Peyer's patch (tissue), 4 donors: ENCODE results near the gene MEIS1. TPM values are rescaled to one million over a fixed set of nuclear protein-coding genes. Genes with fewer than 3 reads are reported as not detected.

ENCODE experiments used
- DNase-seq, 3 donors: peaks; one replicate each; pipeline ENCODE4 v3.0.0-alpha.2; 2017 to 2019
- H3K27ac ChIP-seq, 4 donors: fragments of 200-600 bp; sonication (generic); one replicate each; pipeline ENCODE4 v1.5.1; 2016 to 2019
- H3K27me3 ChIP-seq, 2 donors: fragments of 200-600 bp; sonication (generic); one replicate each; pipeline ENCODE4 v1.5.1; 2019
- H3K36me3 ChIP-seq, 3 donors: fragments of 200-600 bp; sonication (generic); one replicate each; pipeline ENCODE4 v1.5.1; 2016 to 2019
- H3K4me1 ChIP-seq, 4 donors: fragments of 200-600 bp; sonication (generic); one replicate each; pipeline ENCODE4 v1.5.1; 2016 to 2019
- H3K4me3 ChIP-seq, 4 donors: fragments of 200-600 bp; sonication (generic); 1 replicate in 3 of 4; 2 replicates in 1 of 4; pipeline ENCODE4 v1.5.1; 2016 to 2019; ENCODE audit warnings: mild to moderate bottlenecking in 1 of 4
- H3K9me3 ChIP-seq, 4 donors: fragments of 200-600 bp; sonication (generic); one replicate each; pipeline ENCODE4 v1.5.1; 2016 to 2019; ENCODE audit warnings: mild to moderate bottlenecking in 1 of 4
- POLR2A ChIP-seq, 2 donors: fragments of 450-650 bp; IDR thresholded peaks; one replicate each; pipeline ENCODE4 v1.5.1; 2017; ENCODE audit warnings: antibody characterized with exemption in 2 of 2, mild to moderate bottlenecking in 2 of 2, moderate library complexity in 2 of 2
- total RNA-seq, 4 donors: library from RNA; depleted of rRNA; stranded (reverse); fragments of >200 nt; gene quantifications; one replicate each; pipeline ENCODE4 v1.1.0, GENCODE V29; 2016
- TF ChIP-seq, protein P1 (sequence below), 6 experiments: fragments of 450-650 bp in 4 of 6; fragments of 200-600 bp in 2 of 6; sonication (generic) in 1 of 6; IDR thresholded peaks; one replicate each; pipeline ENCODE4 v1.5.1; 2017 to 2019; ENCODE audit warnings: antibody characterized with exemption in 6 of 6, mild to moderate bottlenecking in 3 of 6, moderate library complexity in 1 of 6

Gene MEIS1
- total RNA-seq, 4 donors from 2014 or later, result 7.2 to 64.4 (median 16.3) TPM

- H3K4me3 ChIP-seq, result no peak overlapping the region
- no peaks in the 10 kb centered on the region for H3K36me3 ChIP-seq
- no peaks in the 10 kb centered on the region for H3K4me1 ChIP-seq
- H3K27ac ChIP-seq, result no peak overlapping the region
- no peaks in the 10 kb centered on the region for H3K27me3 ChIP-seq
- TF ChIP-seq, protein P1, sequence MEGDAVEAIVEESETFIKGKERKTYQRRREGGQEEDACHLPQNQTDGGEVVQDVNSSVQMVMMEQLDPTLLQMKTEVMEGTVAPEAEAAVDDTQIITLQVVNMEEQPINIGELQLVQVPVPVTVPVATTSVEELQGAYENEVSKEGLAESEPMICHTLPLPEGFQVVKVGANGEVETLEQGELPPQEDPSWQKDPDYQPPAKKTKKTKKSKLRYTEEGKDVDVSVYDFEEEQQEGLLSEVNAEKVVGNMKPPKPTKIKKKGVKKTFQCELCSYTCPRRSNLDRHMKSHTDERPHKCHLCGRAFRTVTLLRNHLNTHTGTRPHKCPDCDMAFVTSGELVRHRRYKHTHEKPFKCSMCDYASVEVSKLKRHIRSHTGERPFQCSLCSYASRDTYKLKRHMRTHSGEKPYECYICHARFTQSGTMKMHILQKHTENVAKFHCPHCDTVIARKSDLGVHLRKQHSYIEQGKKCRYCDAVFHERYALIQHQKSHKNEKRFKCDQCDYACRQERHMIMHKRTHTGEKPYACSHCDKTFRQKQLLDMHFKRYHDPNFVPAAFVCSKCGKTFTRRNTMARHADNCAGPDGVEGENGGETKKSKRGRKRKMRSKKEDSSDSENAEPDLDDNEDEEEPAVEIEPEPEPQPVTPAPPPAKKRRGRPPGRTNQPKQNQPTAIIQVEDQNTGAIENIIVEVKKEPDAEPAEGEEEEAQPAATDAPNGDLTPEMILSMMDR (IDR thresholded peaks at IDR 0.05), result no peak
- no peak for TF ChIP-seq POLR2A (IDR thresholded peaks at IDR 0.05)
- no peaks in the 10 kb centered on the region for H3K9me3 ChIP-seq
- no peak for DNase-seq
Measured at GRCh38 chr2:66515743-66516142, 80.8 kb downstream of the MEIS1 start.

- H3K36me3 ChIP-seq, result no peaks in the 10 kb centered on the region
- no peak for DNase-seq
- H3K4me3 ChIP-seq, result no peak overlapping the region
- H3K27me3 ChIP-seq, result no peaks in the 10 kb centered on the region
- no peaks in the 10 kb centered on the region for H3K9me3 ChIP-seq
- no peaks in the 10 kb centered on the region for H3K4me1 ChIP-seq
- TF ChIP-seq, protein P1 (IDR thresholded peaks at IDR 0.05), result no peak
- no peak for TF ChIP-seq POLR2A (IDR thresholded peaks at IDR 0.05)
- H3K27ac ChIP-seq, result no peak overlapping the region
Measured at GRCh38 chr2:66516499-66516898, 81.6 kb downstream of the MEIS1 start.

DNA sequence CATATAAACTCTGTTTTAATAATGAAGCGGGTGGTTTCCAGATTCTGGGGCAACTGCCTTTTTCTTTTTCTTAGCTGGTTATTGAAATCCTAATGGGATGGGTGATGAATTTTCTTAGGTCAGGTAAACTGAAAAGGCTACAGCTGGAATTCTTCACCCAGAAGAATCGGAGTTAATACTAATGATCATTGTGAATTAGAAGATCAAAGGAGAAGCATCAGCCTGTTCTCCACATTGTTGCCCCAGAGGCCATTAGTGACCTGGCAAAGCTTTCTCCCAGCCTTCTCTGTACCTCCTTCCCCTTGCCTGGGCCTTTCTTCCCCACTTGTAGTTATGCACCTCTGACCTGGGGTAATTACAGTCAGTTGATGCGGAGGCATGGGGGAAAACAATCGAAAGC lies 82.8 kb downstream of the MEIS1 start:
- Histone ChIP-seq H3K36me3 (no peaks in the 10 kb centered on the region), H3K9me3 (no peaks in the 10 kb centered on the region), H3K4me1 (peaks cover 0 to 10% (median 0%) of the 10 kb centered on the region in 4 donors), H3K27ac (no peak overlapping the region), H3K4me3 (no peak overlapping the region), H3K27me3 (no peaks in the 10 kb centered on the region)
- no peak for DNase-seq
- TF ChIP-seq, protein P1 (IDR thresholded peaks at IDR 0.05), result no peak
- TF ChIP-seq POLR2A (IDR thresholded peaks at IDR 0.05), result no peak

- no peak overlapping the region for H3K4me3 ChIP-seq
- peaks cover 0 to 10% (median 0%) of the 10 kb centered on the region in 4 donors for H3K4me1 ChIP-seq
- H3K9me3 ChIP-seq, result no peaks in the 10 kb centered on the region
- H3K27ac ChIP-seq, result no peak overlapping the region
- DNase-seq, result no peak
- H3K36me3 ChIP-seq, result no peaks in the 10 kb centered on the region
- TF ChIP-seq POLR2A (IDR thresholded peaks at IDR 0.05), result no peak
- TF ChIP-seq, protein P1 (IDR thresholded peaks at IDR 0.05), result no peak
- no peaks in the 10 kb centered on the region for H3K27me3 ChIP-seq
Measured at GRCh38 chr2:66519264-66519843, 84.4 kb downstream of the MEIS1 start.

- no peak for DNase-seq
- Histone ChIP-seq H3K36me3 (no peaks in the 10 kb centered on the region), H3K4me3 (no peak overlapping the region), H3K9me3 (no peaks in the 10 kb centered on the region), H3K4me1 (peaks cover 0 to 10% (median 0%) of the 10 kb centered on the region in 4 donors), H3K27me3 (no peaks in the 10 kb centered on the region), H3K27ac (no peak overlapping the region)
- TF ChIP-seq, protein P1 (IDR thresholded peaks at IDR 0.05), result no peak
- TF ChIP-seq POLR2A (IDR thresholded peaks at IDR 0.05), result no peak
Measured at GRCh38 chr2:66521291-66521922, 86.5 kb downstream of the MEIS1 start.
